ENCODE measurements around the gene KLK5. TPM values are rescaled to one million over a fixed set of nuclear protein-coding genes. Genes with fewer than 3 reads are reported as not detected.

KLK5 gene
- total RNA-seq, 1 experiment from 2014 or later = not detected

GRCh38 chr19:50924586-50924985, 28.3 kb downstream of the KLK5 start:
- Histone ChIP-seq H3K23ac (ENCODE audit: insufficient read length, low read depth, low read length) (no peak overlapping the region), H2BK5ac (ENCODE audit: insufficient read length, low read length) (no peak overlapping the region), H3K4ac (ENCODE audit: low read depth, low read length) (no peak overlapping the region), H4K5ac (ENCODE audit: insufficient read length, low read depth, low read length) (no peak overlapping the region), H2AFZ (ENCODE audit: low read length) (no peak overlapping the region), H3K79me2 (ENCODE audit: insufficient read depth, low read length) (no peaks in the 10 kb centered on the region), H3K9me3 (ENCODE audit: control insufficient read depth, low read depth, low read length) (no peaks in the 10 kb centered on the region), H4K8ac (replicated peaks; ENCODE audit: insufficient read length, low read depth, low read length) (no peak overlapping the region), H2BK20ac (ENCODE audit: low read depth, low read length, poor library complexity, severe bottlenecking) (no peak overlapping the region), H3K23me2 (ENCODE audit: insufficient read length, low read depth, low read length, poor library complexity, severe bottlenecking) (no peaks in the 10 kb centered on the region), H2BK12ac (ENCODE audit: insufficient read length, low read depth, low read length) (no peak overlapping the region), H3K56ac (ENCODE audit: insufficient read length, low read depth, low read length) (no peak overlapping the region), H3K4me2 (ENCODE audit: insufficient read depth, insufficient read length, low read length) (no peak overlapping the region), H2AK5ac (ENCODE audit: insufficient read length, low read length) (no peak overlapping the region), H3K18ac (ENCODE audit: insufficient read length, low read depth, low read length) (no peak overlapping the region), H3K4me1 (ENCODE audit: insufficient read depth, low read length) (no peaks in the 10 kb centered on the region; the same call in 1 of the 2 replicates), H3K9ac (ENCODE audit: extremely low read depth, insufficient read length, low read length) (no peak overlapping the region), H3K27me3 (ENCODE audit: insufficient read depth, low read length) (no peaks in the 10 kb centered on the region), H3K79me1 (ENCODE audit: insufficient read depth, low read depth, low read length, poor library complexity, severe bottlenecking) (no peaks in the 10 kb centered on the region), H3K14ac (ENCODE audit: insufficient read depth, low read length) (no peak overlapping the region), H4K91ac (ENCODE audit: insufficient read length, low read depth, low read length) (no peak overlapping the region), H3T11ph (ENCODE audit: low read length) (no peak overlapping the region), H2BK120ac (ENCODE audit: low read depth, low read length, poor library complexity, severe bottlenecking) (no peak overlapping the region), H3K27ac (ENCODE audit: insufficient read length, low read depth, low read length) (no peak overlapping the region), H4K20me1 (ENCODE audit: control insufficient read depth, insufficient read depth, insufficient read length) (no peaks in the 10 kb centered on the region), H2BK15ac (ENCODE audit: low read depth, low read length) (no peak overlapping the region)
- Mint-ChIP-seq H3K4me1 (peaks cover 13 to 14% of the 10 kb centered on the region in 2 experiments), H3K4me3 (no peak overlapping the region), H3K36me3 (ENCODE audit: insufficient read depth in 1 of 3, low read depth in 3 of 3) (no peaks in the 10 kb centered on the region), H3K27me3 (ENCODE audit: low read depth) (peaks cover 49% of the 10 kb centered on the region), H3K9me3 (no peaks in the 10 kb centered on the region), H3K27ac (no peak overlapping the region)
- DNase-seq = no peak
- TF ChIP-seq CTCF (conservative IDR thresholded peaks at IDR 0.05) = no peak
- WGBS (ENCODE audit: extremely low coverage, insufficient read length, low lambda C conversion rate) = no CpG with 5 or more reads among the region's 6 CpGs

Data from H9 (cell line).